RWPE2 (cell line): ENCODE data around the gene ZNF536.

Source experiments
- ATAC-seq: fragments of 200-7000 bp; cut with Tn5 transposase; 3 replicates; pipeline ENCODE4 v1.9.1; 2021; ENCODE audit warnings: low read depth
- DNase-seq: peaks from one replicate; pipeline ENCODE4 v3.0.0-alpha.2; 2020; ENCODE audit warnings: low spot score
- H3K27ac ChIP-seq: fragments of 450-650 bp; 2 replicates; pipeline ENCODE4 v1.5.1; 2017; ENCODE audit warnings: mild to moderate bottlenecking; ENCODE audit not compliant: poor library complexity, severe bottlenecking
- H3K27me3 ChIP-seq: fragments of 250-450 bp; sonication (Bioruptor Pico); 2 replicates; pipeline ENCODE4 v1.5.1; 2021; ENCODE audit warnings: mild to moderate bottlenecking, moderate library complexity; ENCODE audit not compliant: insufficient read depth, poor library complexity, severe bottlenecking
- H3K36me3 ChIP-seq: fragments of 250-450 bp; sonication (Bioruptor Pico); 2 replicates; pipeline ENCODE4 v1.5.1; 2020; ENCODE audit warnings: low read depth, mild to moderate bottlenecking, moderate library complexity
- H3K4me1 ChIP-seq: fragments of 250-450 bp; sonication (Bioruptor Pico); 2 replicates; pipeline ENCODE4 v1.5.1; 2021; ENCODE audit warnings: mild to moderate bottlenecking, moderate library complexity; ENCODE audit not compliant: insufficient read depth, poor library complexity, severe bottlenecking
- H3K4me3 ChIP-seq: fragments of 250-450 bp; sonication (Bioruptor Pico); 2 replicates; pipeline ENCODE4 v1.5.1; 2021; ENCODE audit warnings: mild to moderate bottlenecking, moderate library complexity; ENCODE audit not compliant: severe bottlenecking
- H3K9me3 ChIP-seq: fragments of 250-450 bp; sonication (Bioruptor Pico); 2 replicates; pipeline ENCODE4 v1.5.1; 2021; ENCODE audit warnings: mild to moderate bottlenecking, moderate library complexity; ENCODE audit not compliant: severe bottlenecking
- TF ChIP-seq, protein P1 (sequence below): fragments of 450-650 bp; IDR thresholded peaks from one replicate; pipeline ENCODE4 v1.5.1; 2017; ENCODE audit warnings: mild to moderate bottlenecking, moderate library complexity; ENCODE audit not compliant: poor library complexity, severe bottlenecking

ZNF536 gene

DNA sequence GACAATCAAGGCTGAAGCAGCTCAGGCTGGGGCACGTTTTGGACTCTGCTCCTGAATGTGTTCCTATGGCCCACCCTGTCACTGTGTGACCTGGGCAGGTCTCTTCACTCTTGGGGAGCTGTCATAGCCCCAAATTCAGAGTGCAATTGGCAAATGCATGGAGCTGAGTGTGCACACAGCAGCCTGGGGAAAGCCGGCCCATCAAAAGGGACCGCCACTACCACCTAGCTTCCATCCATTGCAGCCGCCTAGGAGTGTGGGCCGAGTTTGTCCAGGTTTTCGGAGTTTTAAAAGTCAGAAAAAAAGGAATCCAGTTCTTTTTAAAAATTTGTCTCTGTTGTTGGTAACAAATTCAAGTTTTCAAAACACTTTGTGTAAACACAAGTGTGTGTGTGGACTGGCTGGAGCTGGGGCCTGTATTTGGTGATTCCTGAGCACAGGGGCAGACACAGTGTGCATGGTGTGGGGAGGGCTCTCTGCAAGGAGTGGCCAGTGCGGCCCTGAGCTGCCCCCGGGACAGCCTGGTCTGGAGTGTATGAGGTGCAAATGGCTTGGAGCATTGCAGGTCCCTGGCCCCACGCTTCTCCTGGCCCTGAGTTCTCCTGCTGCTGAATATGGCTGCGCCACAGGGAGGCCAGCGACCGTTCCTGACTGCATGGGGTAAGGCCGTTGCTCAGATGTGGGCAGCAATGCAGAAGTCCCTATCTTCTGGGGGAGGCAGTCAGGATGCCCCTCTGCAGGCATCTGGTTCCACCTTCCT lies 13.2 kb upstream of the ZNF536 start:
- TF ChIP-seq, protein P1, sequence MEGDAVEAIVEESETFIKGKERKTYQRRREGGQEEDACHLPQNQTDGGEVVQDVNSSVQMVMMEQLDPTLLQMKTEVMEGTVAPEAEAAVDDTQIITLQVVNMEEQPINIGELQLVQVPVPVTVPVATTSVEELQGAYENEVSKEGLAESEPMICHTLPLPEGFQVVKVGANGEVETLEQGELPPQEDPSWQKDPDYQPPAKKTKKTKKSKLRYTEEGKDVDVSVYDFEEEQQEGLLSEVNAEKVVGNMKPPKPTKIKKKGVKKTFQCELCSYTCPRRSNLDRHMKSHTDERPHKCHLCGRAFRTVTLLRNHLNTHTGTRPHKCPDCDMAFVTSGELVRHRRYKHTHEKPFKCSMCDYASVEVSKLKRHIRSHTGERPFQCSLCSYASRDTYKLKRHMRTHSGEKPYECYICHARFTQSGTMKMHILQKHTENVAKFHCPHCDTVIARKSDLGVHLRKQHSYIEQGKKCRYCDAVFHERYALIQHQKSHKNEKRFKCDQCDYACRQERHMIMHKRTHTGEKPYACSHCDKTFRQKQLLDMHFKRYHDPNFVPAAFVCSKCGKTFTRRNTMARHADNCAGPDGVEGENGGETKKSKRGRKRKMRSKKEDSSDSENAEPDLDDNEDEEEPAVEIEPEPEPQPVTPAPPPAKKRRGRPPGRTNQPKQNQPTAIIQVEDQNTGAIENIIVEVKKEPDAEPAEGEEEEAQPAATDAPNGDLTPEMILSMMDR, result no peak
- H3K4me1 ChIP-seq, result no peaks in the 10 kb centered on the region
- DNase-seq (no peak), ATAC-seq (no peak)
- H3K27me3 ChIP-seq, result no peaks in the 10 kb centered on the region
- H3K9me3 ChIP-seq, result no peaks in the 10 kb centered on the region
- no peaks in the 10 kb centered on the region for H3K36me3 ChIP-seq
- H3K27ac ChIP-seq, result no peak overlapping the region
- H3K4me3 ChIP-seq, result no peak overlapping the region

DNA sequence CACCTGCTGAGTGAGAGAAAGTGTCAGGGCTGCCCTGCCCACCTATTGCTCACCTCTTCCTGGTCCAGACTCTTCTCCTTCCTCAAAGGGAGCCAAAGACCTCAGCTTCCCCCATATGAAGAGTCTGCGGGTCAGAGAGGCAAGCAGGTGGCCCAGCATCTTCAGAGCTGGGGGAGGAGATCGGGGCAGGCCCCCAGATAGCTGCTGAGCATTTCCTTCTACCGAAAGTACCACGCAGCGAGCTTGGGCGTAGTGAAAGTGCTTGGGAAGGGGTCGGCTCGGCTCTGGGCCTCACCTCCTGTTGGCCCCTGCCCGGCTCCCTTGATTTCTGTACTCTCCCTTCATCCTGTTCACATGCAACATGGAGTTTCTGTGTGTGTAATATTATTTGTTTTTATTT lies 12.2 kb upstream of the ZNF536 start:
- H3K36me3 ChIP-seq, result no peaks in the 10 kb centered on the region
- no peak for ATAC-seq
- H3K4me3 ChIP-seq, result no peak overlapping the region
- no peak for DNase-seq
- H3K9me3 ChIP-seq, result no peaks in the 10 kb centered on the region
- no peaks in the 10 kb centered on the region for H3K4me1 ChIP-seq
- no peak overlapping the region for H3K27ac ChIP-seq
- H3K27me3 ChIP-seq, result no peaks in the 10 kb centered on the region
- TF ChIP-seq, protein P1, result no peak

DNA sequence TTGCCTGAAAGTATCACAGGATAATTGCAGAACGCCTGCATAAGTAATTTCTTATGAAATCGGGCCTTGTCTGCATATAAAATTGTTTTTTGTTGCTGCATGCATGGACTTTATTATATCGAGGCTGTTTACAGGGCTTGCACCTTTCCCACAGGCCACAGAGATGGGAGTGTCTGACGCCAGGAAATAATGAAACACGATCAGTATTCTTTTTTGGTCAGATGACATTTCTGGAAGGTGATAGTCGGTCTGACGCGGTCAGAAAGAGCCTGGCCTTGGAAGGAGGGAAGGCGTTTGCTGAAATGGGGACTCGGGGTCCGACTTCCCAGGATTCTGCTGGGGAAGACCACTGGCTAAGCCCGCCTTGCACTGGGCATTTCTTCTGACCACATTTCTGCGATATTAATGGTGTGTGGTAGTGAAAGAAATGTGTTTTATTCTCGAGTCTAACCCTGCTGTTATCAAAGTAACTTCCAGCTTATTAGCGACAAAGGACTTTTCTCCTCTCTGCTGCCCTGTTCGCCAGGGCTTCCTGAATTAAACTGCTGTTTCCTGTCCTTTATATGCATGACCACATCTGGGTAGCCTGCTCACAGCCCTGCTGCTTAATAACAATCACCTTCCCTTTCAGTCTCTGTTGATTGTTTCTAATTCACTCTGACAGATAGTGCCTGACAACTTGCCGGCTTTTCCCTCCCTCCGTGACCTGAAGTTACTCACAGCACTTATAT lies 11.6 kb upstream of the ZNF536 start:
- ATAC-seq (no peak), DNase-seq (no peak)
- no peaks in the 10 kb centered on the region for H3K9me3 ChIP-seq
- TF ChIP-seq, protein P1, result no peak
- H3K36me3 ChIP-seq, result no peaks in the 10 kb centered on the region
- H3K4me3 ChIP-seq, result no peak overlapping the region
- H3K27ac ChIP-seq, result no peak overlapping the region
- H3K27me3 ChIP-seq, result no peaks in the 10 kb centered on the region
- H3K4me1 ChIP-seq, result no peaks in the 10 kb centered on the region

DNA sequence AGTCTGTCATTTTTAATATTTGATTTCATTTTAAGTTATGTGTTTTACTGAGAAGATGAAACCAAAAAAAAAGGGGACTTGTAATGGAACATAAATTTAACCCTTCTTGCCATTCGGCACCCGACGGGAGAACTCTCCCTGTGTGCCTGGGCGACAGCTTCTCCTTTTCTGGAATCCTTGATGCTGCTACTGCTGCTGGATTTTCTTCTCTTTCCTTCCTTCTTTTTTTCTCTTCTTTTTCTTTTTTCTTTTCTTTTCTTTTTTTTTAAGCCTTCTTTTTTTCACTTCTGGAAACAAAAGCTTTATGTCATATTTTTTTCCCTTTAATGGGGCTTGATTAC lies 11.1 kb upstream of the ZNF536 start:
- DNase-seq (no peak), ATAC-seq (no peak)
- Histone ChIP-seq H3K27ac (no peak overlapping the region), H3K4me1 (no peaks in the 10 kb centered on the region), H3K36me3 (no peaks in the 10 kb centered on the region), H3K27me3 (no peaks in the 10 kb centered on the region), H3K4me3 (no peak overlapping the region), H3K9me3 (no peaks in the 10 kb centered on the region)
- TF ChIP-seq, protein P1, result no peak

DNA sequence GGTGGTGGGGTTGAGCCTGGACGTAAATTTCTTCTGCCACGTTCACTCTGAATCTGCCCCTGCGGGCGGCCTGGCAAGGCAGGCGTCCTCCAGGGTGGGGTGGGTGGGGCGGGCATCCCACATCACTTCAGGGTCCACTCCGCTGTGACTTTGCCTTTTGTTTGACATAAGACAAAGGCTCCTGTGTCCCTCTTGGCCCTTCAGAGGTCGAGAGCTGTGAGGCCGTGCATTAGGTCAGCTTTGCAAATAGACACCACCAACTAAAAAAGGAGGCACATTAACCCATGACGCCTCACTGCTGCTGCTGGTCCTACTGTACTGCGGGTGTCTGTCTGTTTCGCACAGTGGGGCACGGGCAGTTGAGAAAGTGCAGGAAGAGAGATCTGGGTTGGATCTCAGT lies 10.5 kb upstream of the ZNF536 start:
- no peaks in the 10 kb centered on the region for H3K27me3 ChIP-seq
- DNase-seq (no peak), ATAC-seq (no peak)
- H3K4me3 ChIP-seq, result no peak overlapping the region
- H3K36me3 ChIP-seq, result no peaks in the 10 kb centered on the region
- H3K27ac ChIP-seq, result no peak overlapping the region
- H3K9me3 ChIP-seq, result no peaks in the 10 kb centered on the region
- TF ChIP-seq, protein P1, result no peak
- H3K4me1 ChIP-seq, result no peaks in the 10 kb centered on the region
